ENCODE measurements around the gene CPLX4.

Gene CPLX4

DNA sequence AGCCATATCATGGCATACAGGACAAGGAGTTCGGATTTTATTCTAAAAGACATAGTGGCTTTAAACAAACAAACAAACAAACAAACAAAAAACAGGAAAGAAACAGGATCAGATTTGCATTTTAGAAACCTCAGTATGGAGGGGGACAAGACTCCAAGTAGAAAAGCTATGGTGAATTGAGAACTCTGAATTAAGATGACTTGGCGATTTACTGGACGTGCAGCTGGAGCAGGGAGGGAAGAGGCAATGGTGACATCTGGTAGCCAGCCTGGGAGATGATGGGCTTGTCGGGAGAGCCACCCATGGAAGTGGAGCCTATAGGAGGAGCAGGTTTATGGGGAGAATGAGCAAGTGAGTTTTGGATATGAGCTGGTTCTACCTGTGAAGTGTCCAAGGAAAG is 13.2 kb downstream of the CPLX4 start:
- no peak for DNase-seq

GRCh38 chr18:59303656-59304195 is 14.7 kb downstream of the CPLX4 start:
- no peak for DNase-seq

DNA sequence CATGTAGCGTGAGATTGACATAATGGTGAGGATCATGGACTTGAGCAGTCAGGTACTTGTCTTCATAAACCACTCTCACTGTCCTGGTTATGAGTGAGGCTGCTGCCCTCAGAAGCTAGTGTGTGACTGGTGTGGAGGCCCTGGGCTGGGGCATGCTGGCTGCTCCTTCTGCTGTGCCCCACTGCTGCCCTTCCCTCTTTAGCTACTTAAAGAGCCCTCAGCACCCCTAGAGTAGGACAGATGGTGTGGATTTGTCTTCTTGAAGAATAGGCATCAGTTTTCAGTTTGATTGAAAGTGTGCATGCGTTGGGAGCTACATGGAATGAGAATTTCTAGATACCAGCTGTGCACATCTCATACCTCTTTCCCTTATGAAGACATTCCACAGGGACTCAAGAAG is 15.4 kb downstream of the CPLX4 start:
- no peak for DNase-seq

DNA sequence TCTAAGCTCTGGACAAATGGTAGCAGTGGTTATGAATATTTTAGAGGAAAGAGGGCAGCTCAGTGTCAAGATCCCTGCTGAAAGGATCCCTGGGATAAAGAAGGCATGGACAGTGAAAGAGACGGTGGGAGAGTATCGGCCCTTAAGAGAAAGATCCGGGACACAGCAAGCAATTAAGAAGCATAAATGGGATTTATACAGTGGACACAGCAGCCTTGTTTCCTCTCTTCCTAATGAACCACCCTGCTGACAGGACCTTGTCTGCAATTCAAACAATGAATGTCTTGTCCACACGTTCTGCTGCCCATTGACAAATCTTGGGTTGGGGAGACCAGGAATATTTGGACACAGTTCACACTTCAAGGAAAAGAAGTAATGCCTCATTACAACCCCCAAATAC is 16.5 kb downstream of the CPLX4 start:
- no peak for DNase-seq

DNA sequence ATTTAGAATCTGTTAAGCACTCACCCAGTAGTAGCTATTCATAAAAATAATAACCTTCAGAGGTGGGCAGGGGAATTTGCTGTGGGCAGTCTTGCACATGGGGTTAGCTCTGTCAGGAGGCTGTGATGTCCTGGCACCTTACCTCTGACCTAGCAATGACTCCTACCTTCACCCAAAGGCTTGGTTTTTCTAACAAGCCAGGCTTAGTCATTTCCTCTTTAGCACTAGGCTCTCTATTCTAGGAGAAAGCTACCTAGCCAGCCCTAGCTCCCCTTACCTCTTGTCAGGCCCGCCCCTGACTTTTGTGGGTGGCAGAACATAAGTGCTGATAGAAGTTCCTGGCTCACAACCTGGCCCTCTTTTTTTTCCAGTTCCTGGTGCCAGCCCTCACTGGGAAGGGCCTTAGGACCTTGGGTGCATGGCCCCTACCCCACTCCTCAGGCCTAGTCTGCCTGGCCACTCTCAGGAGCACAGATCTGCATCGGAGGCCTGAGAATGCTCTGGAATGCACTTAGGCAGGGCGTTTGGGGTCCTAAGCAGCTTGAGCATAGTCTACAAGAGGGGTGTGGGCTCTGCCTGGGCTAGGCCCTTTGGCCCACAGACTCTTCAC is 17.7 kb downstream of the CPLX4 start:
- DNase-seq: no peak

DNA sequence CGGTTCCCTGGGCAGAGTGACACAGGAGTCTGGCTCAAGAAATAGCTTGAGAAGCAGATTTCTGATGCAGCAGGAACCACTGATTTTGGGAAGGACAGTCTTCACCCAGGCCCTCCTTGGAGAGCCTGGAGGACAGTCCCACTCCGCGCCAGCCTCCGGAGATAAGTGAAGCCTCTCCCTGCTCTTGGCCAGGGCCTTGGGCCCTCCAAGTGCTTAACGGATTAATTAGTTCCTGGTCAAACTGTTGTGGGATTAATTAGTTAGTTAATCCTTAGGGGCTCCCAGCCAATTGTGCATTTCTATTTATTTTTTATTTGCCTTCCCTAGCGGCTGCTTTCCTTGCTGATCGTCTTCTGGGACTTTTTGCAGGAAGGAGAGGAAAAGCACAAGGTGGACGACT is 19.6 kb downstream of the CPLX4 start:
- no peak for DNase-seq

DNA sequence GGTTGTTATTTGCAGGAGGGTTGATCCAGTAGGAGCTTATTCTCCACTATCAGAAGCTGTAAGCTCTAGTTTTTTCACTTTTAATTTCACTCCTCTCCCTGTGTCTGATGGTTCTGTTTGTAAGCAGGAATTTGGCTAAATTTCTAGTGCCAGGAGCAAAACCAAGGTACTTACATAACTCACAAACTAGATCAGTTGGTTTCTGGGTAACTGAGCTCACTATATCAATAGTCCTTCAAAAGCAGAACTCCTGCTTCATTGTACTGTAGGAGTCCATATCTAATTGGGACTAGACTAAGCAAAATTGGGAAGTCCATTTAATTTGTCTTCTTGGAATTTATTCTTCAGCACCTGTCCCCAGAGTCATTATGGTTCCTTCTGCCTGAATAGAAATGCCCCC is 25.1 kb downstream of the CPLX4 start:
- no peak for DNase-seq

DNA sequence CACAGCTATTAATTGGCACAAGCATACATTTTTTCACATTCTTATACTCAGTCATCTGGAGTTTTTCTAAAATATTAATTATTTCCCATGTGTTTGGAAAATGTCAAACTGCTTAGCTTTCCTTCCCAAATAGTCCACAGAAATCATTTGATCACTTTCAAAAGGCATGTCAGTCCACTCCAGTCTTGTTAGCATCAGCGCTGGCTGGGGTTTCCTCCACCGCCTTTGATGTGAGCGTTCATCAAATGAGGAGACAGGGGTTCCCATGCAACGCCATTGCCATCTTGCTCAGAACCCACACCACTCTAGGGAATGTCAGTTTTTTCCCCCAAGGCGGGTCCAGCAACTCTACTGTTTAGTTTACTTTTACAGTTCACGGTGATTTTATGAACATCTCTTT is 32.1 kb downstream of the CPLX4 start:
- no peak for DNase-seq

DNA sequence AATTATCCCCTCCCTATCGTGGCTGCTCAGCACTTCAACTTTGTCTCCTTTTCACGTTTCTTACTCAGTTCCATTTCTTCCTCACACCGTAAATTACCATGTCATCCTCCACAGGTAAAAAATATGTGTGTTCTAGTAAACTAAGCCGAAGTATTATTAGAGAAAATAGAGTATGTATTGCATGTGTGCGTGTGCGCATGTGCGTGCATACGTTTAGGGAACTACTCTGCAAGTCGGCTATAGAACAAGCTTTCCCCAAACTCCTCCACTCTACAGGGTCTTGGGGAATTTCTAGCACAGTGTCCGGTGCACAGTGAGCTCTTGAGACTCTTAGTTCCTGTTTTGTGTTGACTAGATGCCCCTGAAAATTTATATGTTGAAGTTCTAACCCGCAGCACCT is 36.1 kb downstream of the CPLX4 start:
- DNase-seq: no peak

DNA sequence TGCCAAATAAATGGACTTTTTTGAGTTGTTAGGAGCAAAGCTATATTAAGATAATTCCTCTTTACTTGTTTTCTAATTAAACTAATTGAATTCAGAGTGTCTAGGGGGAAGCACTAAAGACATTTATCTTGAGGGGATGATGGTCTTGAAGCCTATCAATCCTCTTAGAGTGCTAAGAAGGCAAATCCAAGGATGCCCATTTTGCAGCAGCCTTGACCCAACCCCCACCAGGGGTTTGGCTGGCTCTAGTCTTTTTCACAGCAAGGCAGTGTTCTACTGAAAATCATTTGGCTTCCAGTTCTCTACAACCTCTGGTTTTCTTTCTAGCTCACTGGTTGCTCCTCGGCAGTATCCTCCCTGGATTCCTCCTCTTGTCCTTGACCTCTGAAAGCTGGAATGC is 38.7 kb downstream of the CPLX4 start:
- DNase-seq: peak; percentile 24

- no peak for DNase-seq
These were observed 39.3 kb downstream of the CPLX4 start for GRCh38 chr18:59279193-59279592.

DNA sequence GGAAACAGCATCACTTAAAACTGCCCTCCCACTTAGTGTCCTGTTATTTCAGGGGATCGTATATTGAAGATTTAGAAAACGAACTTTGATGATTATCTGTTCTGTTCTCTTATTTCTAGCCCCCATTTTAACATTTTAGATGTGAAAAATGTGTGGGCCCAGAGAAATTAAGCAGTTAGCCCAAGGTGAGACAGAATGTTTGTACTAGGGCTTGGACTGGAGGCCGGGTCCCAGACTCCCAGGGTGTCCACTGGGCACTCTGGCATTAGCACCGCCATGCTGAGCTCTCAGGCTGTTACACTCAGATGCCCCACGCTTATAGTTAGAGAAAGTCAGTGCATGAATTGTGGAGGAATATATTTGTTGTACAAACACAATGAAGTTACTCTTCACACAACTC is 39.7 kb downstream of the CPLX4 start:
- no peak for DNase-seq

- DNase-seq: no peak
These were observed 42.4 kb downstream of the CPLX4 start for GRCh38 chr18:59276047-59276446.

DNA sequence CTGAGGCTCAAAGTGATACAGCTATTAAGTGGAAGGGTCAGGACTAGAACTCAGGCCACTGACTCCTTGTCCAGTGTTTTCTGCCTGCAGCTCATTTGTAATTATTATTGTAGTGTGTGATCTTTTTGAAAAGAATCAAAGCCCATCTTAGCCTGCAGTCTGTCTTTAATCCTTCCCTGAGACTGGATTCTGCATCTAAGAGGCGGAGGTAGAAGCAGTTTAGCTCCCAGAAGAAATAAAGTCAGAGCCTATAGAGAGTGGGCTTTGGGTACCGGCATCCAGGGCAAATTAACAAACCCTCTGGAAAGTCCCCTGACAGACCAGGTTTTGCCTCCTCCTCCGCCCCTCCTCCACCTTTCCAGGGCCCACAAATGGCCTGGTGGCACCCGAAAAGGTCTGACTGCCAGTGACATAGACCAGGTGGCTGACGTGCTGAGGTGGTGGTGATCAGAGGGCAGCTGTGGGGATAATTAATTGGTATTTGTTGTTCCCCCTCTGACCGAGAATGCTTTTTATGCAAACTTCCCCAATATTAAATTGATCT is 43.0 kb downstream of the CPLX4 start:
- no peak for DNase-seq

- no peak for DNase-seq
These were observed 43.9 kb downstream of the CPLX4 start for GRCh38 chr18:59274533-59274928.

- DNase-seq: no peak
These were observed 44.5 kb downstream of the CPLX4 start for GRCh38 chr18:59273759-59274532.

DNA sequence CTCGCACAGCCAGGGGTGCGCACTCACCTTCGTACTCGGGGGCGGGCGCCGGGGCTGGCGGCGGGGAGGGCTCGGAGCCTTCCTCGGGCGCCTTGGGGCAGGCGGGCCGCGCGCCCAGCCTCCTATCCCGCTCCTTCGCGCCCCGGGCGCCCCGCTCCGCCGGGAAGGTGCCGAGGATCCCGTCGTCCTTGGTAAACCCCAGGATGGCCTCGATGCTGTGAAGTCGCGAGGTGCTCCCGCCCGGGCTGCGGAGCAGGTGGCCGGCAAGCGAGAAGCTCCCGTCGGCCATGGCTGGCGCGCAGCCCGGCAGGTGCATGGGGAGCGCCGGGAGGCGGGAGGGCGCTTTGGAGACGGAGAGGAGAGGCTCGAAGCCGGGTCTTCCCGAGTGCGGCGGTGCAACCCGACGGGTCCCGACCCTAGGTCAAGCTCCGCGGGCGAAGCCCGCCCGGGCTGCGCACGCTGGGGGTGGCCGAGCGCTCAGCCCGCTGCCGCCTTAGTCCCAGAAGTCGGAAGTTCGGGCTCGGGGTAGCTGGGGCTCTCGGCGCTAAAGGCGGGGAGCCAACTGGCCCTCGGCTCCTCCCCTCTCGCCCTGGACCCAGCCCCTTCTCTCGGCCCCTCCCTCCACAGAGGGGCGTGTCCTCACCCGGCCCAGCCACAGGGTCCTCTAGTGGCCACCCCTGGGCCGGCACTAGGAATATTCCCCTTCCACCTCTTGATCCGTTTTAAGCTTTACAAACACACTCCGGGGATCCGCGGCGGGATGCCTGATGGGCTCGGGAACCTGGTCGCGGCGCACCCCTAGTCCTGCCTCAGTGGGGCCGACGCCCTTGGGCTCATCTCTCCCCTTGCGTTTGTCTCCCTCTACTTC is 45.3 kb downstream of the CPLX4 start, which contains the start of gene RAX:
RAX (minus strand) TSS at position 564 of the 868 bp plus-strand sequence; CDS start at position 316, 248 bp downstream.
- DNase-seq: no peak

- no peak for DNase-seq
These were observed 46.1 kb downstream of the CPLX4 start for GRCh38 chr18:59272221-59272888.

GRCh38 chr18:59271606-59272220 is 46.7 kb downstream of the CPLX4 start:
- no peak for DNase-seq

DNA sequence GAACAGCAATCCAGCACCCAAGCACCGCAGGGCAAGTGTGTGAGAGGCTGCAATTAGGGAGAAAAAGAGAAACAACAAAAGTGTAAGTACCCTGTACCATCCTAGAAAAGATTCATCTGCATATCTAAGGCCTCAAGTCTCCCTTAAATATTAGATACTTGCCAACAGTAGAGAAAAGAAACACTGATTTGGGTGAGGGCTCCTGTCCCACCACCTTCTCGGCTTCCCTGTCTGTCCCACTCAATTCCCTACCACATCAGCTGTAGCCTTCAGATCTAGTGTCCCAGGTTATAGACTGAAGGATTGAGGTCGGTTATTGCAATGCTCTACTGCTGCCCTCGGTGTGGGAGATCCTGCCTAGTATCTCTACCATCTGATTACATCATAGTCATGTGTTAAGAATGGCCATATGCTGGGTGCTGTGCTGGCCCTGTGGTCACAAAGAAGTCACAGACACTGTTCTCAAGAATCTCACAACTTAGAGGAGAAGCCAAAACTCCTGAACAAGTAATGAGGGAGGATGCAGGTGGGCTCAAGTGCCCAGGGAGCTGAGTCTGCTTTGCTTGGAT is 47.7 kb downstream of the CPLX4 start:
- DNase-seq: no peak

- no peak for DNase-seq
These were observed 48.8 kb downstream of the CPLX4 start for GRCh38 chr18:59269563-59270119.

All from NCI-H1105 treated with DMSO at 0.1 percent for 48 hours (cell line).